ENCODE results near the gene RPS6KB2.

DNA sequence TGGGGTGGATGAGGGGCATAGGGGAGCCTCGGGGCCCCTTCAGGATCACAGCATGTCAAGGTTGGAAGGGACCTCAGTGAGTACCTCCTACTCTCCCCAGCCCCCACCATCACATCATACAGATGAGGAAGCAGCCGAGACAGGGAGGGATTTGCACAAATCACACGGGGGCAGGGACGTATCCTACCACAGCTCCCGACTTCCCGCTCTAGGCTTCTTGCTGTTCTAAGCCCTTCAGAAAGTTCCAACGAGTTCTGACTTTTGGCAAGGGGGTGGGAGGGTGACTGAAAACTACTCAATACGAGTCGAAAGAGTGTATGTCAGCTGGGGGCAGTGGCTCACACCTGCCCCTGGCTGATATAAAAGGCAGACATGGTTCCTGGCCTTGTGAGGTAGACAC is 41.2 kb upstream of the RPS6KB2 start:
- TF ChIP-seq, protein P1, sequence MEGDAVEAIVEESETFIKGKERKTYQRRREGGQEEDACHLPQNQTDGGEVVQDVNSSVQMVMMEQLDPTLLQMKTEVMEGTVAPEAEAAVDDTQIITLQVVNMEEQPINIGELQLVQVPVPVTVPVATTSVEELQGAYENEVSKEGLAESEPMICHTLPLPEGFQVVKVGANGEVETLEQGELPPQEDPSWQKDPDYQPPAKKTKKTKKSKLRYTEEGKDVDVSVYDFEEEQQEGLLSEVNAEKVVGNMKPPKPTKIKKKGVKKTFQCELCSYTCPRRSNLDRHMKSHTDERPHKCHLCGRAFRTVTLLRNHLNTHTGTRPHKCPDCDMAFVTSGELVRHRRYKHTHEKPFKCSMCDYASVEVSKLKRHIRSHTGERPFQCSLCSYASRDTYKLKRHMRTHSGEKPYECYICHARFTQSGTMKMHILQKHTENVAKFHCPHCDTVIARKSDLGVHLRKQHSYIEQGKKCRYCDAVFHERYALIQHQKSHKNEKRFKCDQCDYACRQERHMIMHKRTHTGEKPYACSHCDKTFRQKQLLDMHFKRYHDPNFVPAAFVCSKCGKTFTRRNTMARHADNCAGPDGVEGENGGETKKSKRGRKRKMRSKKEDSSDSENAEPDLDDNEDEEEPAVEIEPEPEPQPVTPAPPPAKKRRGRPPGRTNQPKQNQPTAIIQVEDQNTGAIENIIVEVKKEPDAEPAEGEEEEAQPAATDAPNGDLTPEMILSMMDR (IDR thresholded peaks at IDR 0.05): no peak
- TF ChIP-seq POLR2AphosphoS5 (IDR thresholded peaks at IDR 0.05) (no peak), POLR2A (IDR thresholded peaks at IDR 0.05) (no peak)

Data from prostate gland (tissue), 2 donors.